Measurements from ENCODE around the gene UBA1. TPM values are rescaled to one million over a fixed set of nuclear protein-coding genes. Genes with fewer than 3 reads are reported as not detected.

Gene UBA1
- total and polyA plus RNA-seq, 2 donors, result 80.4 to 99.8 TPM

GRCh38 chrX:47182106-47182700 lies 11.4 kb upstream of the UBA1 start:
- H3K36me3 ChIP-seq (ENCODE audit: control insufficient read depth in 2 of 2, insufficient read depth in 2 of 2, low read length in 1 of 2), result peaks cover 67 to 77% of the 10 kb centered on the region in 2 donors
- no peak overlapping the region for H3K4me3 ChIP-seq (ENCODE audit: low read length in 2 of 2)
- no peaks in the 10 kb centered on the region for H3K4me1 ChIP-seq (ENCODE audit: control insufficient read depth in 2 of 2, insufficient read depth in 2 of 2, low read length in 2 of 2)
- WGBS, result 97% methylated on average over 9 of the region's 9 CpGs
- H3K9me3 ChIP-seq (ENCODE audit: control insufficient read depth in 2 of 2, insufficient read depth in 1 of 2, low read length in 1 of 2), result no peaks in the 10 kb centered on the region
- H3K27me3 ChIP-seq (ENCODE audit: control insufficient read depth in 2 of 2, insufficient read depth in 1 of 2, low read length in 1 of 2), result no peaks in the 10 kb centered on the region
- DNase-seq (ENCODE audit: low read depth in 6 of 9, low spot score in 9 of 9), result no peak
- H3K27ac ChIP-seq (ENCODE audit: low read depth in 1 of 2, low read length in 1 of 2), result no peak overlapping the region

DNA sequence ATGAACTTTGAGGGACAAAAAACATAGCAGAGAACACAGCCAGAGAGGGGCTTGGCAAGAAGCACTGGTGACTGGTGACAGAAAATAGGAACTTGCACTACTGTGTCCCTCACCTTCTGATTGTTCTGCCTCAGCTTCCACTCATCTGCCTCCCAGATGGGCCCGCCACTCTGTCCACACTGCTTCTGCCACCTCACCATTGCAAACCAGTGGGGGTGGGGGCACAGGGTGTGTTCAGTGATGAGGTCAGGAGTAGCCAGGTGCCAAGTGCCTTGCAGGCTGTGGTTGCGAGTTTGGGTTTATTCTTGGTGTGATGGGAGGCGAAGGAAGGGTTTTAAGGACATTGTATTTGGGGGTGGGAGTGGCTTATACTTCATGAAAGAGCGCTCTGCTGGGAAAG lies 9.1 kb upstream of the UBA1 start:
- H3K36me3 ChIP-seq (ENCODE audit: control insufficient read depth in 2 of 2, insufficient read depth in 2 of 2, low read length in 1 of 2), result peaks cover 46 to 59% of the 10 kb centered on the region in 2 donors
- WGBS, result 97% methylated on average over 4 of the region's 4 CpGs
- no peak for DNase-seq (ENCODE audit: low read depth in 6 of 9, low spot score in 9 of 9)

DNA sequence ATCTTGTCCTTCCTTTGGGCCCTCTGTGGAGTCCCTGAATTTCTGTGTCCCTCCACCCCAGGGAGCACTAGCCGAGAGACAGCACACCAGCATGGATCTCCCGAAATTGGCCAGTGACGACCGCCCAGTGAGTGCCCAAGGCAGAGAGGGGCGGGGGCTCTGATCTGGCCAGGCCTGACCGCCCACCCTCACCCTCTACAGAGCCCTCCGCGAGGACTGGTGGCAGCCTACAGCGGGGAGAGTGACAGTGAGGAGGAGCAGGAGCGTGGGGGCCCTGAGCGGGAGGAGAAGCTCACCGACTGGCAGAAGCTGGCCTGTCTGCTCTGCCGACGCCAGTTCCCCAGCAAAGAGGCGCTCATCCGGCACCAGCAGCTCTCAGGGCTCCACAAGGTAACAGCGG lies 8.4 kb upstream of the UBA1 start:
- 95% methylated on average over 17 of the region's 17 CpGs for WGBS
- no peak for DNase-seq (ENCODE audit: low read depth in 6 of 9, low spot score in 9 of 9)
- no peak overlapping the region for H3K4me3 ChIP-seq (ENCODE audit: low read length in 2 of 2)
- peaks cover 0 to 2% of the 10 kb centered on the region in 2 donors for H3K27me3 ChIP-seq (ENCODE audit: control insufficient read depth in 2 of 2, insufficient read depth in 1 of 2, low read length in 1 of 2)
- H3K9me3 ChIP-seq (ENCODE audit: control insufficient read depth in 2 of 2, insufficient read depth in 1 of 2, low read length in 1 of 2), result no peaks in the 10 kb centered on the region
- H3K27ac ChIP-seq (ENCODE audit: low read depth in 1 of 2, low read length in 1 of 2), result no peak overlapping the region
- peaks cover 0 to under 1% of the 10 kb centered on the region in 2 donors for H3K4me1 ChIP-seq (ENCODE audit: control insufficient read depth in 2 of 2, insufficient read depth in 2 of 2, low read length in 2 of 2)
- H3K36me3 ChIP-seq (ENCODE audit: control insufficient read depth in 2 of 2, insufficient read depth in 2 of 2, low read length in 1 of 2), result peaks cover 41 to 51% of the 10 kb centered on the region in 2 donors

More for the DNA sequence above, 9.1 kb upstream of the UBA1 start:
- no peaks in the 10 kb centered on the region for H3K27me3 ChIP-seq (ENCODE audit: control insufficient read depth in 2 of 2, insufficient read depth in 1 of 2, low read length in 1 of 2)
- H3K9me3 ChIP-seq (ENCODE audit: control insufficient read depth in 2 of 2, insufficient read depth in 1 of 2, low read length in 1 of 2), result no peaks in the 10 kb centered on the region
- H3K4me1 ChIP-seq (ENCODE audit: control insufficient read depth in 2 of 2, insufficient read depth in 2 of 2, low read length in 2 of 2), result no peaks in the 10 kb centered on the region
- no peak overlapping the region for H3K27ac ChIP-seq (ENCODE audit: low read depth in 1 of 2, low read length in 1 of 2)
- no peak overlapping the region for H3K4me3 ChIP-seq (ENCODE audit: low read length in 2 of 2)

DNA sequence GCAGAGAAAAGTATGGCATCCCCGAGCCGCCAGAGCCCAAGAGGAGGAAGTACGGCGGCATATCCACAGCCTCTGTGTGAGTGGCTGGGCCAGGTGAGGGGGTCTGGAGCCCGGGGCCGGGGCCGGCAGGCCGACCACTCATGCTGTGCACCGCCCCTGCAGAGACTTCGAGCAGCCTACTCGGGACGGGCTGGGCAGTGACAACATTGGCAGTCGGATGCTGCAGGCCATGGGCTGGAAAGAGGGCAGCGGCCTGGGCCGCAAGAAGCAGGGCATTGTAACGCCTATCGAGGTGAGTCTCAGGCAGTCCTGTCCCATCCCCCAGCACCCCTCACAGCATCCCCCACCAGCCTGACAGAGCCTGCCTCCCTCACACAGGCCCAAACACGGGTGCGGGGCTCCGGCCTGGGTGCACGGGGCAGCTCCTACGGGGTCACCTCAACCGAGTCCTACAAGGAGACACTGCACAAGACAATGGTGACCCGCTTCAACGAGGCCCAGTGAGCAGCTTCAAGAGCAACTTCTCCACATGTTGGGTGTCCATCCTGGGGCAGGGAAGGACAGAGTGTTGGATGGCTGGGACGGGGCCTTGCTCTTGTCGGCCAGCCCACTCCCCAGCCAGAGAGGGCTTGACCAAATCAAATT lies 7.4 kb upstream of the UBA1 start:
- Histone ChIP-seq H3K27ac (ENCODE audit: low read depth in 1 of 2, low read length in 1 of 2) (no peak overlapping the region), H3K36me3 (ENCODE audit: control insufficient read depth in 2 of 2, insufficient read depth in 2 of 2, low read length in 1 of 2) (peaks cover 39 to 47% of the 10 kb centered on the region in 2 donors), H3K27me3 (ENCODE audit: control insufficient read depth in 2 of 2, insufficient read depth in 1 of 2, low read length in 1 of 2) (peaks cover 0 to 12% of the 10 kb centered on the region in 2 donors), H3K9me3 (ENCODE audit: control insufficient read depth in 2 of 2, insufficient read depth in 1 of 2, low read length in 1 of 2) (peaks cover 0 to 4% of the 10 kb centered on the region in 2 donors), H3K4me3 (ENCODE audit: low read length in 2 of 2) (no peak overlapping the region), H3K4me1 (ENCODE audit: control insufficient read depth in 2 of 2, insufficient read depth in 2 of 2, low read length in 2 of 2) (peaks cover 0 to 7% of the 10 kb centered on the region in 2 donors)
- WGBS, result 97% methylated on average over 27 of the region's 27 CpGs
- no peak for DNase-seq (ENCODE audit: low read depth in 6 of 9, low spot score in 9 of 9)

GRCh38 chrX:47187106-47187677 lies 6.4 kb upstream of the UBA1 start:
- DNase-seq (ENCODE audit: low read depth in 6 of 9, low spot score in 9 of 9), result no peak

DNA sequence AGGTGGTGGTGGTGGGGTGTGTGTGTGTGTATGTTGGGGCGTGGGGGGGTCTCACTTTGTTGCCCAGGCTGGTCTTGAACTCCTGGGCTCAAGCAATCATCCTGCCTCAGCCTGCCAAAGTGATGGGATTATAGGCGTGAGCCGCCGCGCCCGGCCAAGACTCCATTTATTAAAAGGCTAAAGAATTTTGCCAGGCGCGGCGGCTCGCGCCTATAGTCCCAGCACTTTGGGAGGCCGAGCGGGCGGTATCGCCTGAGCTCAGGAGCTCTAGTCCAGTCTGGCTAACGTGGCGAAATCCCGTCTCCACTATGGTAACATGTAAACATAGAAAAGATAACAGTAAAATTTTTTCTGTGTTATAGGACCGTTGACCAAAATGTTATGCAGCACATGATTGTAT lies 3.7 kb upstream of the UBA1 start:
- 95% methylated on average over 19 of the region's 19 CpGs for WGBS
- no peak overlapping the region for H3K4me3 ChIP-seq (ENCODE audit: low read length in 2 of 2)
- peaks cover 0 to 17% of the 10 kb centered on the region in 2 donors for H3K27me3 ChIP-seq (ENCODE audit: control insufficient read depth in 2 of 2, insufficient read depth in 1 of 2, low read length in 1 of 2)
- H3K36me3 ChIP-seq (ENCODE audit: control insufficient read depth in 2 of 2, insufficient read depth in 2 of 2, low read length in 1 of 2), result peaks cover 21 to 24% of the 10 kb centered on the region in 2 donors
- no peak for DNase-seq (ENCODE audit: low read depth in 6 of 9, low spot score in 9 of 9)
- peaks cover 0 to 4% of the 10 kb centered on the region in 2 donors for H3K9me3 ChIP-seq (ENCODE audit: control insufficient read depth in 2 of 2, insufficient read depth in 1 of 2, low read length in 1 of 2)
- no peak overlapping the region for H3K27ac ChIP-seq (ENCODE audit: low read depth in 1 of 2, low read length in 1 of 2)
- peaks cover 4 to 33% of the 10 kb centered on the region in 2 donors for H3K4me1 ChIP-seq (ENCODE audit: control insufficient read depth in 2 of 2, insufficient read depth in 2 of 2, low read length in 2 of 2)

More at GRCh38 chrX:47187106-47187677, 6.4 kb upstream of the UBA1 start:
- Histone ChIP-seq H3K27me3 (ENCODE audit: control insufficient read depth in 2 of 2, insufficient read depth in 1 of 2, low read length in 1 of 2) (peaks cover 0 to 17% of the 10 kb centered on the region in 2 donors), H3K36me3 (ENCODE audit: control insufficient read depth in 2 of 2, insufficient read depth in 2 of 2, low read length in 1 of 2) (peaks cover 30 to 38% of the 10 kb centered on the region in 2 donors), H3K4me1 (ENCODE audit: control insufficient read depth in 2 of 2, insufficient read depth in 2 of 2, low read length in 2 of 2) (peaks cover 0 to 17% of the 10 kb centered on the region in 2 donors), H3K27ac (ENCODE audit: low read depth in 1 of 2, low read length in 1 of 2) (no peak overlapping the region), H3K9me3 (ENCODE audit: control insufficient read depth in 2 of 2, insufficient read depth in 1 of 2, low read length in 1 of 2) (peaks cover 0 to 4% of the 10 kb centered on the region in 2 donors), H3K4me3 (ENCODE audit: low read length in 2 of 2) (no peak overlapping the region)
- WGBS, result 99% methylated on average over 4 of the region's 4 CpGs

- Histone ChIP-seq H3K36me3 (ENCODE audit: control insufficient read depth in 2 of 2, insufficient read depth in 2 of 2, low read length in 1 of 2) (peaks cover 15 to 16% of the 10 kb centered on the region in 2 donors), H3K4me1 (ENCODE audit: control insufficient read depth in 2 of 2, insufficient read depth in 2 of 2, low read length in 2 of 2) (peaks cover 6 to 39% of the 10 kb centered on the region in 2 donors), H3K4me3 (ENCODE audit: low read length in 2 of 2) (peak overlapping the region; percentile 59 to 65), H3K9me3 (ENCODE audit: control insufficient read depth in 2 of 2, insufficient read depth in 1 of 2, low read length in 1 of 2) (peaks cover 0 to 4% of the 10 kb centered on the region in 2 donors), H3K27me3 (ENCODE audit: control insufficient read depth in 2 of 2, insufficient read depth in 1 of 2, low read length in 1 of 2) (peaks cover 0 to 17% of the 10 kb centered on the region in 2 donors), H3K27ac (ENCODE audit: low read depth in 1 of 2, low read length in 1 of 2) (peak overlapping the region; percentile 65 to 72)
- whole genome bisulfite sequencing, result 4% methylated on average over 40 of the region's 40 CpGs
- DNase-seq (ENCODE audit: low read depth in 6 of 9, low spot score in 9 of 9), result peak; percentile 43 to 93 (median 76)
Observed at GRCh38 chrX:47190445-47191269, 3.0 kb upstream of the UBA1 start.

GRCh38 chrX:47191331-47191730 lies 2.3 kb upstream of the UBA1 start:
- peak in 4 of 9 donors; percentile 3 to 60 (median 20) for DNase-seq (ENCODE audit: low read depth in 6 of 9, low spot score in 9 of 9)
- peak overlapping the region; percentile 40 to 72 for H3K27ac ChIP-seq (ENCODE audit: low read depth in 1 of 2, low read length in 1 of 2)
- peak overlapping the region; percentile 59 to 65 for H3K4me3 ChIP-seq (ENCODE audit: low read length in 2 of 2)
- under 1% methylated on average over 26 of the region's 26 CpGs for WGBS
- peaks cover 9 to 10% of the 10 kb centered on the region in 2 donors for H3K36me3 ChIP-seq (ENCODE audit: control insufficient read depth in 2 of 2, insufficient read depth in 2 of 2, low read length in 1 of 2)
- peaks cover 0 to 17% of the 10 kb centered on the region in 2 donors for H3K27me3 ChIP-seq (ENCODE audit: control insufficient read depth in 2 of 2, insufficient read depth in 1 of 2, low read length in 1 of 2)
- H3K9me3 ChIP-seq (ENCODE audit: control insufficient read depth in 2 of 2, insufficient read depth in 1 of 2, low read length in 1 of 2), result peaks cover 0 to 4% of the 10 kb centered on the region in 2 donors
- H3K4me1 ChIP-seq (ENCODE audit: control insufficient read depth in 2 of 2, insufficient read depth in 2 of 2, low read length in 2 of 2), result peaks cover 13 to 46% of the 10 kb centered on the region in 2 donors

Measured in thymus (tissue), 11 donors.